Sigmoid colon (tissue), 4 donors: ENCODE measurements around the gene EN2.

Source experiments
- CTCF ChIP-seq, 4 experiments: fragments of 450-650 bp in 3 of 4; fragments of 200-600 bp in 1 of 4; IDR thresholded peaks; one replicate each; pipeline ENCODE4 v1.5.1; 2016 to 2019; ENCODE audit warnings: antibody characterized with exemption in 4 of 4, mild to moderate bottlenecking in 3 of 4, moderate library complexity in 2 of 4
- EP300 ChIP-seq, 4 donors: sonication (generic); formaldehyde crosslinking; IDR thresholded peaks; one replicate each; pipeline ENCODE4 v1.6.1; 2017; ENCODE audit warnings: antibody characterized with exemption in 4 of 4
- POLR2A ChIP-seq, 2 donors: fragments of 450-650 bp; IDR thresholded peaks; one replicate each; pipeline ENCODE4 v1.6.1; 2016; ENCODE audit warnings: antibody characterized with exemption in 2 of 2, mild to moderate bottlenecking in 2 of 2, moderate library complexity in 2 of 2
- POLR2AphosphoS5 ChIP-seq, 4 donors: sonication (generic); formaldehyde crosslinking; IDR thresholded peaks; one replicate each; pipeline ENCODE4 v1.6.1; 2017; ENCODE audit warnings: antibody characterized with exemption in 4 of 4

- TF ChIP-seq POLR2A (IDR thresholded peaks at IDR 0.05) (no peak), CTCF (IDR thresholded peaks at IDR 0.05) (no peak), POLR2AphosphoS5 (IDR thresholded peaks at IDR 0.05) (no peak), EP300 (IDR thresholded peaks at IDR 0.05) (no peak)
These were observed 20.1 kb upstream of the EN2 start for GRCh38 chr7:155437836-155438235.
